HG03139 (cell line): ENCODE data around the gene CCND1.
"Not testable (repeated sequence)": the region's sequence is repeated elsewhere in the genome, so short reads cannot be mapped to it uniquely, and the experiment has no call there.

Experiments used
- ATAC-seq: cut with Tn5 transposase; IDR thresholded peaks from one replicate; pipeline ENCODE4 v1.9.1; 2021; ENCODE audit not compliant: unreplicated experiment

The CCND1 gene

DNA sequence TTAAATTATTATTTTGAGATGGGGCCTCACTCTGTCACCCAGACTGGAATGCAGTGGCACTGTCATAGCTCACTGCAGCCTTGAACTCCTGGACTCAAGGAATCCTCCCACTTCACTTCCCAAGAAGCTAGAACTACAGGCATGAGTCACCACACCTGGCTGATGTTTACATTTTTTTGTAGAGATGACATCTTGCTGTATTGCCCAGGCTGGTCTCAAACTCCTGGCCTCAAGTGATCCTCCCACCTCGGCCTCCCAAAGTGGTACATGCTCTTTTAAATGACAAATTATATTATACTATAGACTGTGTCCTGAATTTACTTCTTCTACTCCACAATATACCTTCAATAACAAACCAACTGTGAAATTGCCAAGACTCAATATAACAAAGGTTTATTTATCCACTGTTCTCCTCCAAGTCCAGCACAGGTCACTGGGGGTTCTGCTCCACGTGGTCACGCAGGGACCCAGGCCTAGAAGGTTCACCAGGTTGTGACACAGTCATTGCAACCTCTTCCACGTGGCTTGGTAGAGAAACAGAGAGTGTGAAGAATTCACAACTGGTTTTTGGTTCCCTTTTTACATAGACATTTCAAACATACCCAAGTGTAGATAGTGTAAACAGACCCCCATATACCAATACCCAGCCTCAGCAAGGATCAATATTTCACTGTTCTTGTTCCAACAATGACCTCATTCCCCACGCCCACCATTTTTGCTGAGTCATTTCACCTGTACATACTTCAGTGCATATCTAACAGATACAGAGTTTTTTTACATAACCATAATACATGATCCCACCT, 47.2 kb downstream of the CCND1 start:
- not testable (repeated sequence) for ATAC-seq

DNA sequence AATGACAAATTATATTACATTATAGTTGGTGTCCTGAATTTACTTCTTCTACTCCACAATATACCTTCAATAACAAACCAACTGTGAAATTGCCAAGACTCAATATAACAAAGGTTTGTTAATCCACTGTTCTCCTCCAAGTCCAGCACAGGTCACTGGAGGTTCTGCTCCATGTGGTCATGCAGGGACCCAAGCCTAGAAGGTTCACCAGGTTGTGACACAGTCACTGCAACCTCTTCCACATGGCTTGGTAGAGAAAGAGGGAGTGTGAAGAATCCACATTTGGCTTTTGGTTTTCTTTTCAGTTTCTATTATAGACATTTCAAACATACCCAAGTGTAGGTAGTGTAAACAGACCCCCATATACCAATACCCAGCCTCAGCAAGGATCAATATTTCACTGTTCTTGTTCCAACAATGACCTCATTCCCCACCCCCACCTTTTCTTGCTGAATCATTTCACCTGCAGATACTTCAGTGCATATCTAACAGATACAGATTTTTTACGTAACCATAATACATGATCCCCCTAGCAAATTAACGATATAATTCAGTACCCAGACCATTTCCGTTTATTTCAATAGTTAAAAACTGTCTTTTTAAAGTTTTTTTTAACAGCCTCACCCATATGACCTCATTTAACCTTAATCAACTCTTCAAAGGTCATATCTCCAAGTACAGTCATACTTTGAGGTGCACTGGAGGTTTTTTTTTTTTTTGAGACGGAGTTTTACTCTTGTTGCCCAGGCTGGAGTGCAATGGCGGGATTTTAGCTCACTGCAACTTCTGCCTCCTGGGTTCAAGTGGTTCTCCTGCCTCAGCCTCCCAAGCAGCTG, 48.7 kb downstream of the CCND1 start:
- no peak for ATAC-seq

DNA sequence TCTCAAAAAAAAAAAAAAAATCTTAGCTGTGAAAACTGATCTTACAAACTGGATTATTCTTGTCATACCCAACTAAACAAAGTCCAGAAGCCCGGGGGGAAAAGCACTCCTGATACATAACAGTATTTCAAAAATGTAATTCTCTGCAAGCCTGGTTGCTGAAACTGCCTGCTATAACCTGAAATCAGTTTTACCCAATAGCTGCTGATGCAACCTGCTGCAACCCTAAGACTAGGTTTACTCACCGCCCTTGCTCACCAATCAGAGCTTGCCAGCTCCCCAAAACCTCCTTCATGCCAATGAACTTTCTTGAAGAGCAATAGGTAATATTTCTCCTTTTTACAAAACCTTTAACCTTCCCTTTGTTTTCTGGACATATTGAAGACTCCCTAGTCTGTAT, 50.5 kb downstream of the CCND1 start:
- ATAC-seq: no peak

DNA sequence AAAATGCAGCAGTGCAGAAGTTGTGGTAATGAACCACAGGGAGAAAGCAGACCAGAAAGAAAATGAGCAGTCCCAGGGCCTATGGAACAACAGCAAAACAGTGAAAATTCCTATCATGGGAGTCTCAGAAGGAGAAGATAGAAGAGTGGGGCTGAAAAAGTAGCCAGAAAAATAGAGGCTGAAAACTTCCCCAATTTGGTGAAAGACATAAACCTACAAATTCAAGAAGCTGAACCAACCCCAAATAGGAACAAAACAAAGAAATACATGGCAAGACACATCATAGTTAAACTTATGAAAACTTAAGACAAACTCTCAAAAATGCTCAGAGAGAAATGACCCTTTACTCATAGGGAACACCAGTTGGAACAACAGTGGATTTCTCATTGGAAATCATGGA, 51.5 kb downstream of the CCND1 start:
- no peak for ATAC-seq

DNA sequence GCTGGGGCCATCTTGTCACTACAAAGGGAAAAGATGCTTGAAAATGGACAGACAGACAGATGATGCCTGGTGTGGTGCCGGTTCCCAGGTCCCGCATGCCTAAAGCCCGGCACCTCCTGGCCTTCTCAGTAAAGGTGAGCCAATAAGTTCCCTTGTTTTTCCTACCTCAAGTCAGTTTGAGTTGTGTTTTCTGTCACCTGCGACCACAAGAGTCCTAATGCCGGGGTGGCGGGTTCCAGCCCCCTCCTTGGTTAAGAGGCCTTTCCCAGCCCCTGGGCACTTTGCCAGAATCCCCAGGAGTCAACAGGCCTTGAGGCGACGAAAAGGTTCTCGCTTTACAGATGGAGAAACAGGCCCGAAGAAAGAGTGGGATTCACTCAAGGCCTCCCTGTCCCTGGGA, 53.8 kb downstream of the CCND1 start:
- no peak for ATAC-seq

DNA sequence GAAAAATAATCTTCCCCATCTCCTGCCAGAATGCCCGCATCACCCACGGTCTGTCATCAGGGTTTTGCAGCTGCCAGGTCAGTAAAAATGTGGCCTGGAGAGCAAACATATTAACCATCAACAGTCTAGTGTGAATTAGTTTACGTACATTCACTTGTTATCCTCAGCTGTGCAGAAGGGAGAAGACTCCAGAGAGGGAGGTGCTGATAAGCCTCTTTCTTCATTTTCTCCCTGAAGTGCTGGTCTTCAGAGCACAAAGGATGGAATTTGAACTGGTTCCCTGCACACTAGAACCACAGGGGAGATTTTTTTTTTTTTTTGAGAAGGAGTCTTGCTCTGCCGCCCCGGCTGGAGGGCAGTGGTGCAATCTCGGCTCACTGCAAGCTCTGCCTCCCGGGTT, 54.6 kb downstream of the CCND1 start:
- no peak for ATAC-seq

DNA sequence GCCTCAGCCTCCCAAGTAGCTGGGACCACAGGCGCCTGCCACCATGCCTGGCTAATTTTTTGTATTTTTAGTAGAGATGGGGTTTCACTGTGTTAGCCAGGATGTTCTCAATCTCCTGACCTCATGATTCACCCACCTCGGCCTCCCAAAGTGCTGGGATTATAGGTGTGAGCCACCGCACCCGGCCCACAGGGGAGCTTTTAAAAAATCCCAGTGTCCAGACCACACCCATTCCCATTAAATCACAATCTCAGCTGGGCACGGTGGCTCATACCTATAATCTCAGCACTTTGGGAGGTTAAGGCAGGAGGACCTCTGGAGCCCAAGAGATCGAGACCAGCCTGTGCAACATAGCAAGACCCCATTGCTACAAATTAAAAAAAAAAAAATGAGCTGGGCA, 55.0 kb downstream of the CCND1 start:
- not testable (repeated sequence) for ATAC-seq

DNA sequence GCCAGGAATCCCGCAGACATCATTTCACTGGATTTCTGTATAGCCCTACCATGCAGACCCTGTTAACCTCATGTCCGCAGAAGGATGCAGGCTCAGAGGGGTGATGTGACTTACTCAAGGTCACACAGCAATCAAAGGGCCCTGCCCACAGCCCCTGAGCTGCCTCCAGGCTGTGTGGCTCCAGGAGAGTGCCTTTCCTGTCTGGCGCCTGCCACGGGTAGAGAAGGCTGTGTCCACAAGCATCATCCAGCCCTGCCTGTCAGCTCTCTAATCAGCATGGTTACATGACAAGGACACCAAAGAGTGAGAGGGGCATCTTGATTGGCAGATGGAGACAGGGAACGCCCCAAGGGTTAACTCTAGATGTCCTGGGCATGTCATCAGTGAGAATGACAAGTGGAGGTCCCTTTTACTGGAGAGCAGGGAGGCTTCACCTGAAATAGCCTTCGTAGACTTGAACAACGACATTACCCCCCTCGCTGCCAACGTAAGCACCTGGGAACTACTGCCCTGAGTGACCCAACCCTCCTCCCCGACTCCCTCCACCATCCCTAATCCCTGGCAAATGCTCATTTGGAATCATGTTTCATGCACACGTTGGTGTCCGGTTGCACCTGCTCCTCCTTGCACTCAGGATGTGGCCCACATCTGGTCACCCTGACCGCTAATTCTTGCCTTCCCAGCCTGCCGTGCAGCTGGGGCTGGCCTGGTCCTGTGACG, 56.0 kb downstream of the CCND1 start:
- no peak for ATAC-seq

DNA sequence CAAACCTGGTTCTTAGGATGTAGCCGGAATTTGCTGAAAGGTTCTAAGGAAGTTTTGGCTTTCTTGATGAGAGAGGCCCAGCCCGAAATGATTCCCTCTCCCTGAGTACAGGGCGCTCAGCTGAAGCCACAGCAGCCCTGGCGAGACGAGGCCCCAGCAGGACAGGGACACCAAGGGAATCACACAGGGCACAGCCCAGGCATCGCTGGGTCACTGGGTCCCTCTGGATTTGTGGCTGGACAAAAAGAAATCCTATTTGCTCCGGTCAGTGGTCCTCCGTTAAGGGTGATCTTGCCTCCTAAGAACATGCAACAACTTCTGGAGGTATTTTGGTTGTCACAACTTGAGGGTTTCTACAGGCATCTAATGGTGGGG, 56.5 kb downstream of the CCND1 start:
- no peak for ATAC-seq

DNA sequence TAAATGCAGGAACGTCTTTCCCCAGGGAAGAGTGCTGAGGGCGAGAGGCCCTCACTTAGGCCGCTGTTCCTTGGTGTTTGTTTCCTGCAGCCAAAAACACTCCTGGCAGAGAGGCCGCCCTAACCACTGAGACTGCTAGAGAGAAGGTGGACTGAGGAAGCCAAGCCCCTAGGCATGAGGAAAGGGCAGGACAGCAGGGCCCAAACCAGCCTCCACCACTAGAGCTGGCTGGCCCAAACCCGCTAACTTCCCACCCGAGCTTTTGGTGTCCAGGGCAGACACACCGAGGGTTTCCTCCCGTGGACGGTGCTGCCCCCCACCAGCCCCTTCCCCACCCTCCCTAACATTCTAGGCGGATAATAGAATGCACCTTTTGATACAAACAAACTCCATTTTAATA, 56.9 kb downstream of the CCND1 start:
- no peak for ATAC-seq

DNA sequence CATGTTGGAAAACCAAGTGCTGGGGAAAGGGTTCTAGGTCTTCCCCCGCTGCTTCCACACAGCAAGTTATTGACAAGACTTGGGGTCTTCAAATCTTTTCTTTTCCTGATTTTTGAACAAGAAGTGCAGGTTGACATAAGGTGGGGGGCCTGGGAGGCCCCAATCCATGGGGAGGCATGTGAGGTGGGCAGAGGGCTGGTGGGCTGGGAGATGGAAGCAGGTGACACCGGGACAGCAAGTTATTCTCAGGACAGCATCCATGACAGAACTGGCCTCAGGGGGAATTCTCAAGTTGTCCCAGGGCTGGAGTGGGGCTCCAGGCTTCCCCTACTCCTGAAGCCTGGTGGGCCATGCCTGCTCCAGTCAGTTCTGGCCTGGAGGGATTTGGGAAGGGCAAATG, 57.4 kb downstream of the CCND1 start:
- no peak for ATAC-seq

DNA sequence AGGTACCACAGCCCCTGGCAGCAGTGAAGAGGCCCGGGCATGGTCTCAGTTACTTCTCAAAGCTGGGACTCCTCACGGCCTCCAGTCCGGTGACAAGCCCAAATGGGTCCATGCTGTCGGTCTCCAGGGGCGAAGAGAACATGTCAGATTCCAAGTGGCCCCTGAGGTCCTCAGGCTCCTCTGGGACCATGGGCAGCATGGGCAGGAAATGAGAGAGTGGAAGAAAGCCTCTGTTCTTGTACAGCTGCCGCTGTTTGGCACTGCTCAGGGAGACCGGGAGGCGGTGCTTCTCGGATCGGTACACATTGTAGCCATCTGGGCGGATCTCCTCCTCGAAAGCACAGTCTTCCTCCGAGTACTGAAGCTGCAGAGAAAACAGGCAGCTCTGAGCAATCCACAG, 58.3 kb downstream of the CCND1 start:
- ATAC-seq: no peak

DNA sequence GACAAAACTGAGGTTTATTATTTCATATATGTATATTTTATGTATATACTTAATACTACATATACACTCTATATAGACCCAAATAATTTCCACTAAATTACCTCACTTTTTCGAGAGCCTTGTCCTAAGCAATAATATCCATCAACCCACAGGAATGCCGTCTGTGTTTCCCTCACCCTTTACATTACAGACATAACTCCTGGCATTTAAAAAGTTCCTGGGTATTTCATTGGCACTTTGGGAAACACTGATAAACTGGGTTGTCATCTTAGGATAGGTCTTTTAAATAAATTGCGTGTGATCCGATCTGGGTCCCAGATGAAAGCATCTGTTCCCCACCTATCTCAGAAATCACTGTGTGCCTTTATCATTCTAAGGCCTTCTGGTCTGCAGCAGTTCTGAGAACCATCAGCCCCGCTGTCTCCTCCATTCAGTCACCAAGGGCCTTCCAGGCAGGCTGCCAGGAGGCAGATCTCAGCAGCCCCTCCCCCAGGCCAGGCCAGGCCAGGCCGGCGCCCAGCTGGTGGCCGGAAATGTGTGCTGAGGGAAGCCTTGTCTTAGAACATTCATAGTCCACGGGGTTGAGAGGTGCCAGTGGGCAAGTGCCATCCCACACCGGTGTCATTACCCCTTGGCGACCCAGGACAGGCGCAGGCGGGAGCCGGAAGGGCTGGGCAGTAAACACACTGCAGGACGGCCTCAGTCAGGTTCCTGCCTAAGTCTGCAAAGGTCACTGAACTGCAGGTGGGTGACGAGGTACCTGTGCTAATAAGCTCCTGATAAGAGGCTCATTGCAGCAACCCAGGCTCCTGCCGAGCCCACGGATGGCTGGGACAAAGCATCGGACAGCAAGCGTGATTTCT, 59.6 kb downstream of the CCND1 start:
- ATAC-seq: no peak

DNA sequence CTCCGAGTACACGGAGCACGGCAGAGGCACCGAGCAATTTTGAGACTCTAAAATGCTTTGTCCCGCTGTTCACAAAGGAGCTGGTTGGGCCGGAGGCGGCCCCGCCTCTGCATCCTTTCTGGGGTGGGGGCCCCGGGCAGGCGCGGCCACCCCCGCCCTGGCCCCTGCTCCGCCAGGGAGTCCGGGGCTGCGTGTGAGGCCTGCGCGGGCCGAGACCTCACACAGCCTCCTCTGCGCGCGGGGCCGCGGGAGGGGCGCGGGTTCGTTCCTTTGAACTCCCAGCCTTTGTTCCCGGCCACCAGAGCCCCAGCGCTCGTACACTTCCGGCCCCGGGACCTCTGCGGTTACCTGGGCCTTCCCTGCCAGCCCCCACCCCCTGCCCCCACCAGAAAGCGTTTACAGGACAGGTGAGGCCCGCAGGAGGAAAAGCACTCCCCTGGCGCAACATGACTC, 61.3 kb downstream of the CCND1 start:
- ATAC-seq: no peak

DNA sequence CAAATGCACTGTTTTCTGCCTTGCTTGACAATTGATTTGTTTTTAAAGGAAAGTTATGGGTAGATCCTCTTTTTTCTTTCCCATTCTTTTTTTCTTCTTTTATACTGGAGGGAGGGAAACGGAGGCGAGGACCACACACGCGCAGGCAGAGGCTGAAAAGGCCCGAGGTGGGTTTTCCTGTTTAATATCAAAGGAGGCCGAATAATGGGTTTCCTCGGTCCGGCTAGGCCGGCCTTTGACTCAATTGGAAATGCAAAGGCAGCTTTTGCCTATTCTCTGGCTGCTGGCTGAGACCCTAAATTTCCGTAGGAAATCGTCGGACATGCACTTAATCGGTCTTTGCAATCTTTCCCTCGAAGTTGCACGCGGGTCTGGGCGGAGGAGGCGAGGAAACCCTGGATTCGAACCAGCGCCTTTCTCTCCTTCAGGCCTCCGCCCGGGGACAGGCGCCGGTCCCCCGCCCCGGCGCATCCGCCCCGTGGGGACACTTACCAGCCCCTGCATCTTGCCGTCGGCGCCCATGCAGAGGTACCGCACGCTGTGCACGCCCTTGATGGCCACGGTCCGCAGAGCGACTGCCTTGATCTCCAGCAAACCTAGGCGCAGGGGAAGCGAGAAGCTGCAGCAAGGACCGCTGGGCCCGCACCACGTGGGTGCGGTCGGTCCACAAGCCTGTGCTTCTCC, 62.0 kb downstream of the CCND1 start:
- no peak for ATAC-seq

DNA sequence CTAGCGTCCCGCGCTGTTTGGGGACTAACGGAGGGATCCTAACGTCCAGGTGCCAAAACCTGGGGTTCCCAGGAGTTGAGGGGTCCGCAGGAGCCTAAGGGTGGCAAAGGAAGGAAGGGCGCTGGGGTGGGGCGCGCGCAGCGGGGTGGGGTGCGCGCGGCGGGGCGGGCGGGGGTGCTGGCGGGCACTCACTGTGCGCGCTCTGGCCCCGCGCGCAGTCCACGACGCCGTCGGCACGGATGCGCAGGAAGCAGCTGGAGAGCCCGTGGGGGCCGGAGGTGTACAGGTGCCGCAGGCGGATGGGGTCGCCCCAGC, 62.5 kb downstream of the CCND1 start:
- no peak for ATAC-seq
